Midbrain (tissue), 1 donor: Measurements from ENCODE around the gene SCARB1.

Experiments used
- DNase-seq: peaks from one replicate; lab custom pipeline; 2025; lab: John Stamatoyannopoulos, UW

The SCARB1 gene

GRCh38 chr12:124862768-124863415 is 772 bp downstream of the SCARB1 start:
- DNase-seq = peak; percentile 49

GRCh38 chr12:124861898-124862676 is 1.6 kb downstream of the SCARB1 start:
- peak; percentile 45 for DNase-seq

GRCh38 chr12:124861492-124861891 is 2.2 kb downstream of the SCARB1 start:
- DNase-seq = peak; percentile 85

- no peak for DNase-seq
Observed at GRCh38 chr12:124857921-124858461, 5.7 kb downstream of the SCARB1 start.

- DNase-seq = no peak
Observed at GRCh38 chr12:124856842-124857178, 6.9 kb downstream of the SCARB1 start.

- DNase-seq = no peak
Observed at GRCh38 chr12:124856132-124856841, 7.4 kb downstream of the SCARB1 start.

GRCh38 chr12:124855275-124855957 is 8.2 kb downstream of the SCARB1 start:
- no peak for DNase-seq

GRCh38 chr12:124854637-124855184 is 9.0 kb downstream of the SCARB1 start:
- DNase-seq = no peak

- DNase-seq = no peak
Observed at GRCh38 chr12:124853781-124854636, 9.7 kb downstream of the SCARB1 start.

- no peak for DNase-seq
Observed at GRCh38 chr12:124852911-124853427, 10.7 kb downstream of the SCARB1 start.

GRCh38 chr12:124852329-124852831 is 11.3 kb downstream of the SCARB1 start:
- DNase-seq = peak; percentile 31

- no peak for DNase-seq
Observed at GRCh38 chr12:124851342-124851741, 12.3 kb downstream of the SCARB1 start.

GRCh38 chr12:124849382-124849781 is 14.3 kb downstream of the SCARB1 start:
- no peak for DNase-seq

GRCh38 chr12:124848621-124849380 is 14.9 kb downstream of the SCARB1 start:
- DNase-seq = peak; percentile 14

GRCh38 chr12:124847113-124848074 is 16.3 kb downstream of the SCARB1 start:
- DNase-seq = peak; percentile 87

- no peak for DNase-seq
Observed at GRCh38 chr12:124844411-124845397, 19.0 kb downstream of the SCARB1 start.
